Mucosa of descending colon (tissue), 3 donors: ENCODE results near the gene NACC2. TPM values are rescaled to one million over a fixed set of nuclear protein-coding genes. Genes with fewer than 3 reads are reported as not detected.
A peak's percentile ranks its signal among the peaks of the same experiment; 100 is the strongest.

Source experiments
- ATAC-seq: fragments of 200-7000 bp; cut with Tn5 transposase; one replicate; pipeline ENCODE4 v1.9.1; 2020; ENCODE audit warnings: mild to moderate bottlenecking, moderate library complexity
- DNase-seq, 3 donors: peaks; one replicate each; pipeline ENCODE4 v3.0.0-alpha.2; 2020
- H3K36me3 ChIP-seq: fragments of 200-600 bp; one replicate; pipeline ENCODE4 v1.8.0; 2021; ENCODE audit warnings: low read depth, mild to moderate bottlenecking
- H3K4me1 ChIP-seq: fragments of 200-600 bp; one replicate; pipeline ENCODE4 v1.8.0; 2021; ENCODE audit warnings: low read depth, mild to moderate bottlenecking
- H3K4me3 ChIP-seq: fragments of 200-600 bp; one replicate; pipeline ENCODE4 v1.8.0; 2021; ENCODE audit warnings: mild to moderate bottlenecking
- H3K9me3 ChIP-seq: fragments of 200-600 bp; one replicate; pipeline ENCODE4 v1.8.0; 2021; ENCODE audit warnings: mild to moderate bottlenecking
- CTCF ChIP-seq: fragments of 200-600 bp; IDR thresholded peaks from one replicate; pipeline ENCODE4 v1.8.0; 2022; ENCODE audit warnings: antibody characterized with exemption, mild to moderate bottlenecking
- intact Hi-C, 2 donors: fragments of 100-400 bp; cut with DNase I in 1 of 2; cut with micrococcal nuclease in 1 of 2; formaldehyde crosslinking; loops; one replicate each; pipeline versions ENCODE4 v1.11.0 to v1.11.1; 2022; cut with DNase I, micrococcal nuclease
- total RNA-seq, 3 donors: library from RNA; stranded (reverse); fragmentation: NEBNext Ultra II Directional in 2 of 3; extraction: Animal tissue kit (Norgen Biotek cat#: 25700) in 2 of 3; gene quantifications; one replicate each; pipeline versions ENCODE4 v1.2.1 to v1.2.4, GENCODE V29; 2021 to 2023
- donor health status: DM: no; HTN: no; CAD: no; lungs with moderate emphysema.
- donor health status: DM: no; HTN: no; CAD: no.
- donor health status: DM: no; HTN: yes; CAD: no.

NACC2 gene
- total RNA-seq, 3 donors from 2014 or later = 15.9 to 81.3 (median 22.1) TPM

GRCh38 chr9:136019681-136020060 lies 75.4 kb downstream of the NACC2 start:
- Histone ChIP-seq H3K4me1 (no peaks in the 10 kb centered on the region), H3K36me3 (no peaks in the 10 kb centered on the region), H3K9me3 (no peaks in the 10 kb centered on the region), H3K4me3 (no peak overlapping the region)
- no peak for DNase-seq
- no peak for ATAC-seq
- intact Hi-C loops = no loop called here
- no peak for TF ChIP-seq CTCF

- ATAC-seq = no peak
- no peaks in the 10 kb centered on the region for H3K4me1 ChIP-seq
- TF ChIP-seq CTCF = no peak
- DNase-seq = no peak
- intact Hi-C loops = no loop called here
- no peaks in the 10 kb centered on the region for H3K36me3 ChIP-seq
- H3K9me3 ChIP-seq = no peaks in the 10 kb centered on the region
- H3K4me3 ChIP-seq = no peak overlapping the region
Observed at GRCh38 chr9:136019041-136019680, 75.9 kb downstream of the NACC2 start.

GRCh38 chr9:136018257-136019031 lies 76.6 kb downstream of the NACC2 start:
- no peak for ATAC-seq
- Histone ChIP-seq H3K4me1 (no peaks in the 10 kb centered on the region), H3K36me3 (no peaks in the 10 kb centered on the region), H3K4me3 (no peak overlapping the region), H3K9me3 (no peaks in the 10 kb centered on the region)
- DNase-seq = no peak
- no peak for TF ChIP-seq CTCF
- intact Hi-C loops = no loop called here

- no peak overlapping the region for H3K4me3 ChIP-seq
- DNase-seq (peak in 1 of 3 donors; percentile 46), ATAC-seq (no peak)
- H3K9me3 ChIP-seq = no peaks in the 10 kb centered on the region
- intact Hi-C loops = no loop called here
- no peak for TF ChIP-seq CTCF
- no peaks in the 10 kb centered on the region for H3K4me1 ChIP-seq
- H3K36me3 ChIP-seq = no peaks in the 10 kb centered on the region
Observed at GRCh38 chr9:136017289-136018190, 77.5 kb downstream of the NACC2 start.

- intact Hi-C loops = no loop called here
- H3K9me3 ChIP-seq = no peaks in the 10 kb centered on the region
- DNase-seq = no peak
- H3K36me3 ChIP-seq = no peaks in the 10 kb centered on the region
- TF ChIP-seq CTCF = no peak
- H3K4me3 ChIP-seq = no peak overlapping the region
- peaks cover 3% of the 10 kb centered on the region for H3K4me1 ChIP-seq
- ATAC-seq = no peak
Observed at GRCh38 chr9:136016572-136017288, 78.4 kb downstream of the NACC2 start.
